GM12801 (cell line): ENCODE data around the gene ADAMTS20.

ENCODE experiments used
- CTCF ChIP-seq: IDR thresholded peaks from one replicate; pipeline ENCODE4 v1.5.1; 2011; ENCODE audit warnings: control low read depth; ENCODE audit not compliant: insufficient read length; ENCODE audit errors: extremely low read depth

ADAMTS20 gene

GRCh38 chr12:43337571-43338444, 214.2 kb downstream of the ADAMTS20 start:
- TF ChIP-seq CTCF: no peak

- TF ChIP-seq CTCF: no peak
Measured at GRCh38 chr12:43336962-43337555, 214.9 kb downstream of the ADAMTS20 start.

- no peak for TF ChIP-seq CTCF
Measured at GRCh38 chr12:43333644-43334043, 218.4 kb downstream of the ADAMTS20 start.

GRCh38 chr12:43332977-43333640, 218.9 kb downstream of the ADAMTS20 start:
- no peak for TF ChIP-seq CTCF

GRCh38 chr12:43331935-43332334, 220.1 kb downstream of the ADAMTS20 start:
- no peak for TF ChIP-seq CTCF

- no peak for TF ChIP-seq CTCF
Measured at GRCh38 chr12:43329375-43329774, 222.6 kb downstream of the ADAMTS20 start.

GRCh38 chr12:43325786-43326185, 226.2 kb downstream of the ADAMTS20 start:
- TF ChIP-seq CTCF: no peak
